ENCODE data around the gene ETV1. TPM values are rescaled to one million over a fixed set of nuclear protein-coding genes. Genes with fewer than 3 reads are reported as not detected.

Gene ETV1
- total RNA-seq, 1 experiment from 2014 or later: 34.6 TPM

DNA sequence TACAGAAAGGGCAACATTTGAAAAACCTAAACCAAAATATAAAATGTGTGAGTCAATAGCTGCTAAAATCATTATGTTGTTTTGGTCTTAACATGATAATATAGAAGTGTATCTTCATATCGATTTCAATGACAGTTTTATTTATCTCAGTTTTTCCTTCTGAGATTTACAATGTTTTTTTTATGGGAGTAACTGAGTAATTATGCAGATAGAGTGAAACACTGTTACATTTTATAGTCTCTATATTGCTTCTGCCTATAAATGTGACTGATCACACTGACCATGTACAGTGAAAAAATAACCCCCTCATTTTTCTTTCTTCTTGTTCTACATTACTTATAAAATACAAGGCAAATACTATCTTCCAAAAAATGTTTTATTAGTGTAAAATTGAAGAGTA is 81.6 kb downstream of the ETV1 start:
- no peak for DNase-seq (ENCODE audit: low read depth, low spot score)
- in situ Hi-C loops (cut with HindIII; ENCODE audit: low pct_unique_long_range_greater_than_20kb, low sequenced_read_pairs): no loop called here

DNA sequence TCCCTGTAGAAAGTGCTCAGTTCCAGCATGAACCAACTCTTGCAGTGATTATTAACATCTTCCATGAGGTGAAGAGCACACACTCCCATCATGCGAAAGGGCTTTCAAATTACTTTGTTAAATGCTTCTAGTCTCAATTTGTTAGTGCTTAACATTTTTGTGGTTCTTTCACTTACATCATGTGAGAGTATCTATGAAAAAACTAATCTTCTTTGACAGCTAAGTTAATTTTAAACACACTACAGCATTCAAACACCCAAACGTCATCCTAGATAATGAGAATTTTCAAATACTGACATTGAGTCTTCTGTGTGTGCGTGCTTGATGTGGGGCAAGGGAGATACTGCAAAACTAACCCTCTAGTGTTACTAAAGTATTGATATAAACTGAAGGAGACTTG is 84.8 kb downstream of the ETV1 start:
- in situ Hi-C loops (cut with HindIII; ENCODE audit: low pct_unique_long_range_greater_than_20kb, low sequenced_read_pairs): no loop called here
- DNase-seq (ENCODE audit: low read depth, low spot score): peak; percentile 90

DNA sequence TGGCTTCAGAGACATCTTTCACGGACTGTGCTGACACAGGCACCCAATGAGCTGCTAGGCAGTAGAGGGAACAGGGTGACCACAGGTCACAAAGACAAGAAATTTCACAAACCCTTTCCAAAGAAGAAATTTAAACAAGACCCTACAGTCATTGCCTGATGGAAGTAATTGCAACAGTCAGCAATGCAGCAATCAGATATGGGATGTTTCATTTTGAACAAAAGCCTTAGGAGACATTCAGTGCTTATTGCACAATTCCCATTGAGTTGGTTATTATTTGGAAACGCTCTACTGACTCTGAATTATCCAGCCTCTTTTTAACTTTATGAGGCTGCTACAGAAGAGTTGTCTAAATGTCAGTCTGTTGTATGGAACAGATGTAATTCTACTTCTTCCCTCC is 85.5 kb downstream of the ETV1 start:
- peak; percentile 59 for DNase-seq (ENCODE audit: low read depth, low spot score)

DNA sequence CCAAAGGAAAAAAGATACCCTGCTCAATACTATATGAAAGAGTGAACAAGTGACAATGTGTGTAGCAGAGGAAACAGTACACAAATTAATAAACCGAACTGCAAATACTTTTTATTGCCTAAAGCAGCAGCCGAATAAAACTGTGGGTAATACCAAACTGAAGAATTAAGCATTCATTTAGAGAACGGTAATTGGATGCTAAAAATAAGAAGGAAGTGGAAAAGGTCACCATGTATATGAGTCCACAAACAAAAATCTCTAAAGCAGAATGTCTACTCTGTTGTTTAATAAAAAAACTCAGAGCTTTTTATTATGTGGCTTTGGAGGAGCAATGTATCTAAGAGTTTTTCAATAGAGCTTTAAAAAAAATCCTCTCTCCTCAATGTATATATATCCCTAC is 87.9 kb downstream of the ETV1 start:
- DNase-seq (ENCODE audit: low read depth, low spot score): no peak
- in situ Hi-C loops (cut with HindIII; ENCODE audit: low pct_unique_long_range_greater_than_20kb, low sequenced_read_pairs): no loop called here

More for the DNA sequence above, 85.5 kb downstream of the ETV1 start:
- in situ Hi-C loops (cut with HindIII; ENCODE audit: low pct_unique_long_range_greater_than_20kb, low sequenced_read_pairs): no loop called here

DNA sequence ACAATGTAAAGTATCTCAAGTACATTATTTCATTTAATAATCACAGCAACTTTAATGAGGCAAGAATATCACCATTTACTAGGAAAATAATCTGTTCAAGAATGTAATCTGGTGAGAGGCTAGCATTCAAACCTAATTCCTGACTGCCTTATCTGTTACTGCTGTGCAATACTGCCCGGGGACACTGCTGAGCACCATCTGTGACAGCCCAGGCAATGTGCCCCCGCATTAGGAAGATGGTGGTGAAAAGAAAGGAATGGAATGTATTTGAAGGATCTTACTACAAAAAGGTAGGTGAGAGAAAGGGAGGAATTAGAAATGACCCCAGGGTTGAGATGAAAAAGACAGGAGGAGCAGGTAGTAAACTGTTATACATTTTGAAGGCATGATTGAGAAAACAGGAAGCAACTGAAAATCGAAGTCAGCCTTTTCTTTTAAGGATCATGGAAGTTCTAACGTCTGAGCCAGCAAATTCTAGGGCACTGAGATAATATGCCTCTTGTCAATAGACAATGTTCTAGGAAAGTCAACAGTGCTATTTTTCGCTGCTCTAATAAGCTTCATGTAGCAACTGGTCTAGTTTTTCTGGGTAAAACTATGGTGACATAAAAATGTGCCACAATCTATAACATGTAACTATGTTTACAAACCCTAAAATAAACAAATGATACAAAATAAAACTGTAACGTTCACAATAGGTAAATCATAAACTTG is 90.4 kb downstream of the ETV1 start:
- DNase-seq (ENCODE audit: low read depth, low spot score): no peak
- in situ Hi-C loops (cut with HindIII; ENCODE audit: low pct_unique_long_range_greater_than_20kb, low sequenced_read_pairs): loop anchor here (5.0 kb wide), 1 partner anchor 37 kb away; no protein-coding TSS in a partner anchor

DNA sequence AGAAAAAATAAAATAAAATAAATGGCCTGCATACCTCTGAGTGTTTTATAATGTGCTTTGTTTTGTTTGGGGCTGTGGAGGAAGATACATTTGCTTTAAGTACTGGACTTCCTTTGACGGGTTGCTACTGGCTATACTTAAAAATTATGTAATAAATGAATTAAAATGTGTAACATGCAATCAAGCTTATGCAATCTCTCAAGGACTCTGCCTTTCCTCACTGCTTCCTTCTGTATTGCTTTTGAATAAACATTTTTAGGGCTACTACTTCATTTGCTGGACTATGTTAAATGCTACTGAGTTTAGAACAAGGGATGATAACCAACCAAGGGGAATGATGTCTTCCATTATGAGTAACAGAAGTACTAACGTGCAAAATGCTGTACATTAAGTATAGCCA is 91.6 kb downstream of the ETV1 start:
- in situ Hi-C loops (cut with HindIII; ENCODE audit: low pct_unique_long_range_greater_than_20kb, low sequenced_read_pairs): loop anchor here (5.0 kb wide), 1 partner anchor 36 kb away; no protein-coding TSS in a partner anchor
- no peak for DNase-seq (ENCODE audit: low read depth, low spot score)

DNA sequence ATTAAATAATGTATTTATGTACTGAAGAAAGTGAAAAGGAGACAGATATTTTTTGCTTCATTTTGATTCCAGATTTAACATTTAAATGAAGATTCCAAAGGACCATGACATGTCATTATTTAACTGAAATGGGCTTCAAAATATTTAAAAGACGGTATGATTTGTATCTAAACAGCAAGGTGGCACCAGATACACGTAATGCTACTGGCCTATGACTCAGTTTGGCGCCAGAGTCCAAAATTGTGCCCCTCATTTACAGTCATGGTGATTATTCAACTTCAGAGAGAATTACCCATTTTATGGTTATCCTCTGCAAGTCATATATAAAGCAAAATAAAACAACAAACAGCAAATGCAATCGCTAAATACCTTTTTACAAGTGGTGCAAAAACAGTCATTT is 94.5 kb downstream of the ETV1 start:
- DNase-seq (ENCODE audit: low read depth, low spot score): no peak
- in situ Hi-C loops (cut with HindIII; ENCODE audit: low pct_unique_long_range_greater_than_20kb, low sequenced_read_pairs): loop anchor here (5.0 kb wide), 1 partner anchor 33 kb away; no protein-coding TSS in a partner anchor

DNA sequence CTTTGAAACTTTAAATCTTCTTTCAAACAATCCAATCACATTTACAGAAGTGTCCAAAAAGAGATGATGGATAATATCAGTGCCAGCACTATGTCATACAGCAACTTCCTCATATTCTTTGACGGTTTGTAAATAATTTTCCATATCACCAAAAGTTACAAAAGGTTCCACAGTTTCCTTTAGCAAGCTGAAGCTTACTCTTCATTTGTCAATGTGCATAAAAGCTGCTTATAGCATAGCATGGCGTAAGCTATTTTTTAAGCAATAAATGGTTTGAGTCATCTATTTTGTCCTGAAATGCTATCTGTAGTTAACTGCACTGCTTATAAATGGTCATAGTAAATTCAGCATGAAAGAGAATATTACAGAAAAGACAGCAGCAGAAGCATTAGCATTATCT is 95.1 kb downstream of the ETV1 start:
- DNase-seq (ENCODE audit: low read depth, low spot score): no peak
- in situ Hi-C loops (cut with HindIII; ENCODE audit: low pct_unique_long_range_greater_than_20kb, low sequenced_read_pairs): no loop called here

DNA sequence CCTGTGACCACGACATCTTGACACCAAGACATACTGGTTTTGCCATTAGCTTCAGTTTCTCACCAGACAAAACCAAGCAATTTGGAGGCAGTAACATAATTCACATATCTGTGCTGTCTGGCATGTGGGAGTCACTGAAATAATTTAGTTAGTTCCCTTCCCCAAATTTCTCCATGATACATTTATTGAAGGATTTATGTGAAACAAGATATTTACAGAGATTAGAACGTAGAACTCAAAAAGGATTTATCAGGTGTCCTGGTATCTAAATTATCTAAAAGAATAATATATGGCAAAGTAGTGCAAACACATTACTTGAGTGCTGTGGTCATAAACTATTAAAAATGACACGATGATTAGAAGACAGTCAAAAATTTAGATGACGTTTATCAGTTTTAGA is 98.7 kb downstream of the ETV1 start:
- DNase-seq (ENCODE audit: low read depth, low spot score): no peak
- in situ Hi-C loops (cut with HindIII; ENCODE audit: low pct_unique_long_range_greater_than_20kb, low sequenced_read_pairs): no loop called here

DNA sequence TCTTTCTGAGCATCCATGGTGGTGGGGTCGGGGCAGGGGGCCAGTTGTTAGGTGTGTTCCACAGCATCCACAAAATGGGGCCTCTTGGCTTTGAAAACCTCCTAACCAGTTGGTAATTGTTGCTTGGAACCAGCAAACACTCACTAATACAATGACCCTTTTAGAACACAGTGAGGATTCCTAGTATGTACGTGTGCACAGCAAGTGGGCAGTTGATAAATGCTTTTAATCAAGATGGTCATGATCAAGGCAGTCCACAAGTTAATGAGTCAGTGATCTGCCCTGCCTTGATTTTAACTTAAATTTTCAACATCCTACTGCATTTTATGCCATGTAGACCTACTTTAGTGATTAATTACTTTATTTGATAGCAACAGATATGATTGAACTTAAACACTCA is 103.1 kb downstream of the ETV1 start:
- in situ Hi-C loops (cut with HindIII; ENCODE audit: low pct_unique_long_range_greater_than_20kb, low sequenced_read_pairs): no loop called here
- DNase-seq (ENCODE audit: low read depth, low spot score): no peak

DNA sequence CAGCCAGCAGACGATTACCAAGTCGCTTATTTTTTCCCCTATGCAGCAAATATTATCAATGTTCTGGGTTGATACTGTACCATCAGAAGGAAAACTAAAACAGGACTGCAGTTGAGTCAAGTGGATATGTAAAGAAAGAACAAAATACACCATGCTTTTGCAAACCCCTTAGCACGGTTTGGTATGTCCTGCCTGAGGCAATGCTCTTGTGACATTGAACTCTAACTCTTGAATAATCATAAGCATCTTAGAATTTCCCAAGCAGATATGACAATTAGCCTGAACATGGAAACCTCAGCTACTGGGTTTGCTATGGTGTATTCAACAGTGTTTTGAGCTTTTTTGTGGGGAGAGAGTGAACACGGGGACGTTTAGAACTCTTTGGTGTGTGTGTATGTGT is 107.4 kb downstream of the ETV1 start:
- DNase-seq (ENCODE audit: low read depth, low spot score): no peak
- in situ Hi-C loops (cut with HindIII; ENCODE audit: low pct_unique_long_range_greater_than_20kb, low sequenced_read_pairs): no loop called here

DNA sequence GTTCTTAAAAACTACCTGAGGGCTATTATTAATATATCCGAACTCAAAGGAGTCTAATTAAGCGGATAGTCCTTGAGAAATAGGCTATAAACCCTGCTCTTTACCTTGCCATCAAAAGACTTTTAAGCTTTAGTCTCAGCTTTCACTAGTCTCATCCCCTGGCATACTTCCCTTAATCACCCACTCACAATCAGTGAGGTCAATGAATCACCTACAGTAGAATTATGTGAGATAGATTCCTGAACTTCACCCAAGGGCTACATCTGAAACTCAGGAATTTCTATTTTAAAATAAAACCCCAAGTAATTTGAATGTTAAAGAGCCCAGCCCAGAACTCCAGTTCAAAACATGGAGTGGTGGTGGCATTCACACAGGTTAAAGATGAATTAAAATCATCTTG is 108.7 kb downstream of the ETV1 start:
- DNase-seq (ENCODE audit: low read depth, low spot score): no peak
- in situ Hi-C loops (cut with HindIII; ENCODE audit: low pct_unique_long_range_greater_than_20kb, low sequenced_read_pairs): no loop called here

DNA sequence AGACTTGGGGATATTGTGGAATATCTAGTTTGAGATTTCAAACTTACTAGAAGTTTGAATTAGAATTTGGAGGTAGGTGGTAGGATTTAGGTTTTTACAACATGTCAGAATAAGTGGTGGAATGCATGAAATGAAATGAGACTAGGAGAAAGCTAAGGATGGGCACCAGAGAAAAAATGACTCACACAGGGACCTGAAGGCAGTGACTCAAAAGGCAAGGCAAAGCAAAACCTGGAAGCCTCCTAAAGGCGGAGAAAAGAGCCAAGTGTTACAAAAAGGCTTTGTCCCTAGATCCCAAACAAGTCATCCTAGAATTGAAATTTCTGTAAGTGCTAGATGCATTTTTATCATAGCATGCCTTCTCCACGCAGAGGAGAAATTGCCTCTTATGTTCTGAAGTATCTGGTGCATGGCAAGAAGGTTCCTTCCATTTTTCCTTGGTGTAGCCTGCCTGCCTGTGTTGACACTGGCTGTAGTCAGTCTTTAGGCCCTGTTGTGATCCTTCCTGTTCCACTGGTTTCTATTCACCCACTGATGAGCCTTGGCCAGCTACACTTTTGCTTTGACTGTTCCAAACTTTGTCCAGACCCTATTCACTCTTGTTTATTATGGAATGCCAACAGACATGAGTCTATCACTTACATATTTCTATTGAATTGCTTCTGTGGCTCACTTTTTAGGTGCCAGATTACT is 109.3 kb downstream of the ETV1 start:
- no peak for DNase-seq (ENCODE audit: low read depth, low spot score)
- in situ Hi-C loops (cut with HindIII; ENCODE audit: low pct_unique_long_range_greater_than_20kb, low sequenced_read_pairs): no loop called here

DNA sequence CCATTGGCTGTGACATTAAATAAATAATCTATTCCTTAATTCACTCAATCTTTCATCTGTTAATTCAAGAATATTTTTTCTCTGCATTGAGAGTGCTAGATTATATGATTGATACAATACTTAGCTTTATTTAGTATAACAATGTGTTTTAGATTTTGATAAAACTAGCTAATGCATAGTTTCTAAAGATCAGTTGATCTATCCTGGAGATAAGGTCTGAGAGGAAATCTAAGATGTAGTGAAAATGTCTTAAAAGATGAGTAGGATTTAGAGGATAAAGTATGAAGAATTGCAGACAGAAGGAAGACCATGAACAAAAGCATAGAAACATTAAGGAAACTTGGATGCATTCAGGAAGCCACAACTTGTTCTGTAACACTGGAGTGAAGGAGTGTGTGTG is 110.3 kb downstream of the ETV1 start:
- DNase-seq (ENCODE audit: low read depth, low spot score): no peak
- in situ Hi-C loops (cut with HindIII; ENCODE audit: low pct_unique_long_range_greater_than_20kb, low sequenced_read_pairs): no loop called here

DNA sequence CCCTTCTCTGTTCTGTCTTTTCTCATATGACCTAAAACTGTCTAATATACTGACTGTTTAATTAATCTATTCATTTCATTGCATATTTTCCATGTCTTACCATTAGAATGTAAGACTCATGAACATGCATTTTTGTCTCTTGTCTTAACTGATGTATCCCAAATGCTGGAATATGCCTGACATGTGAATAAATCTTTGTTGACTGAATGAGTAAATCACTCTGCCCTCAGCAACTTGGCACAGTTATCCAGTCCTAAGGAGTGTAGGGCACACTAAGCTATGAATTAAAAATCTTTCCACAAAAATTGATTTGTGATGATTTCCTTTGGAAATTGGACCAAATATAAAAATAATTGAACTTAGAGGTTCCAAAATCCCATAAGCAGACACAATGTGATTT is 111.3 kb downstream of the ETV1 start:
- in situ Hi-C loops (cut with HindIII; ENCODE audit: low pct_unique_long_range_greater_than_20kb, low sequenced_read_pairs): no loop called here
- DNase-seq (ENCODE audit: low read depth, low spot score): no peak

DNA sequence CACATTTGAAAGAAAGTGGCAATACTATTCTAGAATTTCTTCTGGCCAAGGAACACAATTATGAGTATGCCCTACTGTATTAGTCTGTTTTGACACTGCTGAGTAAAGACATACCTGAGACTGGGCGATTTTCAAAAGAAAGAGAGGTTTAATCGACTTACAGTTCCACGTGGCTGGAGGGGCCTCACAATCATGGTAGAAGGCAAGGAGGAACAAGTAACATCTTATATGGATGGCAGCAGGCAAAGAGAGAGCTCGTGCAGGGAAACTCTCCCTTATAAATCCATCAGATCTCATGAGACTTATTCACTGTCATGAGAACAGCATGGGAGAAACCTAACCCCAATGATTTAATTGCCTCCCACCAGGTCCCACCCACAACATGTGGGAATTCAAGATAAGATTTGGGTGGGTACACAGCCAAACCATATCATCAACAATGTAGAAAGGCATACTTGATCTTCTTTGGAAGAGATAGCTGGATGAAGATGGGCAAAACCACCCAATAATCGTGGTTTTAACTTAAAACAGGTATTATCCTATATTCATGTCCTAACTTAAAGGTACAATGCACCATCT is 113.9 kb downstream of the ETV1 start:
- in situ Hi-C loops (cut with HindIII; ENCODE audit: low pct_unique_long_range_greater_than_20kb, low sequenced_read_pairs): no loop called here

DNA sequence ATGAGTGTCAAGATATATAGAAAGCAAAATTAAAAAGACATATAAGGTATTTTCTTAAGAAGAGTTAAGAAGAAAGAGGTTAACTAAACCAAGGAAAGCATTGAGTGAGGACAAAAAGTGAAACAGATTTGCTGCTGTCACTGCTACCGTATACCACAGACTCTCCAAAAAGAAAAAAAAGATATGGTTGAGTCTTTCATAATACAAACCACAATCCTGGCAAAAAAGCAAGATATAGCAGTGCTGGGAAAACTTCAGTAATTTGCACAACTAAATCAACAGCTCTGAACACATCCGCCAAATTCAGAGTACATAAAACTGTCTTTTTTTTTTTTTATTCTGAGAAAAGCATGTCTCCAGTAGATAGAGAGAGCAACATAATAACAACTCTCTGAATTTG is 114.7 kb downstream of the ETV1 start:
- no peak for DNase-seq (ENCODE audit: low read depth, low spot score)
- in situ Hi-C loops (cut with HindIII; ENCODE audit: low pct_unique_long_range_greater_than_20kb, low sequenced_read_pairs): no loop called here

More for the DNA sequence above, 113.9 kb downstream of the ETV1 start:
- no peak for DNase-seq (ENCODE audit: low read depth, low spot score)

DNA sequence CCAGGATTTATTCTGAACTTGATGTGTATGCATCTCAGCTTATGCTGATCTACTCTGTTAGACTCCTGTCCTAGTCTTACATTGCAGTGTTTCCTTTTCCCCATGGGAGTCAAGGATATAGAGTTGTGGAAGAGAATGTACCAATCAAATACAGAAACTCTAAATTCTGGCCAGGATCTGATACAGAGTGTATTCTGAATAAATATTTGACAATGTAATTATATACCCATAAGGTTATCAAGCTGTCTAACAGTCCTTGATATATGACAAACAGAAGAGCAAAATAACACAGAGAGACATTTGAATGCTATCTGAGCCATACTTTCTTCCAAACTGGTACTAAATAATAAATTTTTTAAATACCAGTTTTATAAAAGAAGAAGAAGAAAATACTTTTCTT is 116.8 kb downstream of the ETV1 start:
- DNase-seq (ENCODE audit: low read depth, low spot score): no peak

DNA sequence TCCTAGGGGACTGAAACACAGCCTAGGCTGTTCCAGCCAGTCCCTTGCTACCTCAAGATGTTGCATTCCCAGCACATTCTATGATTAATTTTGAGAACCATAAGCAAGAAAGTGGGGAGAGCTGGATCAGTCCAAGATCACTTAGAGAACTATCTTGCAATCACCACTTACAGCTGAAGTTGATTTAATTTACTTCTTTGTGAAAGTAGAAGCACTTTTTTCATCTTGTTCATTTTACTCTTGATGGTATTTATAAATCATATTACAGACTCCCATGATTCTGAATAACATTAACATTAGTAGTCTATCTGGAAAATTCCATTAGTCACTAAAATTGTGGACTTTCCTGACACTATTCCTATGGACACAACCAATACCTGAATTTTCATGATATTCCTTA is 118.5 kb downstream of the ETV1 start:
- in situ Hi-C loops (cut with HindIII; ENCODE audit: low pct_unique_long_range_greater_than_20kb, low sequenced_read_pairs): no loop called here

More for the DNA sequence above, 116.8 kb downstream of the ETV1 start:
- in situ Hi-C loops (cut with HindIII; ENCODE audit: low pct_unique_long_range_greater_than_20kb, low sequenced_read_pairs): no loop called here

More for the DNA sequence above, 118.5 kb downstream of the ETV1 start:
- DNase-seq (ENCODE audit: low read depth, low spot score): no peak
